Epithelial cell of proximal tubule (primary cell): ENCODE measurements around the gene ROR2. TPM values are rescaled to one million over a fixed set of nuclear protein-coding genes. Genes with fewer than 3 reads are reported as not detected.
A peak's percentile ranks its signal among the peaks of the same experiment; 100 is the strongest.

Source experiments
- DNase-seq: peaks from one replicate; pipeline ENCODE4 v3.0.0-alpha.2; 2011; ENCODE audit warnings: low read depth
- H3K4me3 ChIP-seq: 2 replicates; pipeline ENCODE4 v1.5.1; 2011; ENCODE audit warnings: low read depth, mild to moderate bottlenecking, low read length
- total RNA-seq: library from RNA; depleted of rRNA; stranded (reverse); fragments of >200 nt; gene quantifications from 2 replicates; pipeline ENCODE4 v1.2.3, GENCODE V29; 2015
- TF ChIP-seq, protein P1 (sequence below): conservative IDR thresholded peaks from 2 replicates; pipeline ENCODE4 v1.5.1; 2012; ENCODE audit warnings: low read depth, mild to moderate bottlenecking, low read length

The ROR2 gene
- total RNA-seq, 1 donor from 2014 or later: 3.1 TPM

DNA sequence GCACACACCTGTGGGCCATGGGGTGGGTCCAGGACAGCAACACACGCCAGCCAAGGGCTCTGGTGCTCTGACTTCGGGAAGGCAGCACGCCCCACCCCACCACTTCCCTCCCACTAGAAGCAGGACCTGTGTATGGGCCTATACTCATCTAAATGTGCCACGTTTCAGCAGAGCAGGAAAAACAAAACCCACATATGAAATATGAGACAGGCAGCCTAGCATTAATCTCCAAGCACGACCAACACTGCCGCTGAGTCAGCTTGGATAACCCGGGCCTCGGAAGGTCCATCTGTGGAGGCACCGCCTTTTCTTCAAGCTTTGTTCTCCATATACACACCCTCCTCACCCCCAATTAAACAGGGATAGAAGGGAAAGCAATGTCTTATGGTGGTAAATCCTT, 203.1 kb downstream of the ROR2 start:
- TF ChIP-seq, protein P1, sequence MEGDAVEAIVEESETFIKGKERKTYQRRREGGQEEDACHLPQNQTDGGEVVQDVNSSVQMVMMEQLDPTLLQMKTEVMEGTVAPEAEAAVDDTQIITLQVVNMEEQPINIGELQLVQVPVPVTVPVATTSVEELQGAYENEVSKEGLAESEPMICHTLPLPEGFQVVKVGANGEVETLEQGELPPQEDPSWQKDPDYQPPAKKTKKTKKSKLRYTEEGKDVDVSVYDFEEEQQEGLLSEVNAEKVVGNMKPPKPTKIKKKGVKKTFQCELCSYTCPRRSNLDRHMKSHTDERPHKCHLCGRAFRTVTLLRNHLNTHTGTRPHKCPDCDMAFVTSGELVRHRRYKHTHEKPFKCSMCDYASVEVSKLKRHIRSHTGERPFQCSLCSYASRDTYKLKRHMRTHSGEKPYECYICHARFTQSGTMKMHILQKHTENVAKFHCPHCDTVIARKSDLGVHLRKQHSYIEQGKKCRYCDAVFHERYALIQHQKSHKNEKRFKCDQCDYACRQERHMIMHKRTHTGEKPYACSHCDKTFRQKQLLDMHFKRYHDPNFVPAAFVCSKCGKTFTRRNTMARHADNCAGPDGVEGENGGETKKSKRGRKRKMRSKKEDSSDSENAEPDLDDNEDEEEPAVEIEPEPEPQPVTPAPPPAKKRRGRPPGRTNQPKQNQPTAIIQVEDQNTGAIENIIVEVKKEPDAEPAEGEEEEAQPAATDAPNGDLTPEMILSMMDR: no peak
- no peak overlapping the region for H3K4me3 ChIP-seq
- no peak for DNase-seq

DNA sequence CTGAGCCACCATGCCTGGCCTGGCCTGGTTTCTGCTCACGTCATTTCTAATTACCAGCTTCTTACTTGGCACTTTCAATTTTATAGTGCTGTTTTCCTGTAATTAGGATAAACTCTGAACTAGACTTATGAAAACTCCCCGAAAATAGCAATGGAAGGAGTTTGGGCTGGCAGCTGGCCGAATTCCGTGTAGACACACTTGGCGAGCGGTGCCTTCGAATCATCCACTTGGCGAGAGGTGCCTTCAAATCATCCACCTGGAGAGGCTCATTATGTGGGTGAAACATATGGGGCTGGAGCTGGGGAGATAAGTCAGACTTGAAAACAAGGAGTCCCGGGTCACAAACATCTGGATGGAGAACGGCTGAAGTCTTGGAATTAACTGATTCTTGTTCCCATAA, 203.7 kb downstream of the ROR2 start:
- TF ChIP-seq, protein P1: no peak
- no peak overlapping the region for H3K4me3 ChIP-seq
- DNase-seq: no peak

DNA sequence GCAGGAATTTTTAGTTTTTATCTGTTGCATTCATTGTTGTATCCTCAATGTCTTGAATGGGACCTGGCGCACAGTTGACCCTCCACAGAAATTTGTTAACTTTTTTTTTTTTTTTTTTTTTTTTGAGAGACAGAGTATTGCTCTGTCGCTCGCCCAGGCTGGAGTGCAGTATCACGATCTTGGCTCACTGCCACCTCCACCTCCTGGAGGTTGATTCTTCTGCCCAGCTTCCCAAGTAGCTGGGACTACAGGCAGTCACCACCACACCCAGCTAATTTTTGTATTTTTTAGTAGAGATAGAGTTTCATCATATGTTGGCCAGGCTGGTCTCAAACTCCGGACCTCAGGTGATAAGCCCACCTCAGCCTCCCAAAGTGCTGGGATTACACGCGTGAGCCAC, 205.9 kb downstream of the ROR2 start:
- TF ChIP-seq, protein P1: no peak
- no peak overlapping the region for H3K4me3 ChIP-seq
- no peak for DNase-seq

DNA sequence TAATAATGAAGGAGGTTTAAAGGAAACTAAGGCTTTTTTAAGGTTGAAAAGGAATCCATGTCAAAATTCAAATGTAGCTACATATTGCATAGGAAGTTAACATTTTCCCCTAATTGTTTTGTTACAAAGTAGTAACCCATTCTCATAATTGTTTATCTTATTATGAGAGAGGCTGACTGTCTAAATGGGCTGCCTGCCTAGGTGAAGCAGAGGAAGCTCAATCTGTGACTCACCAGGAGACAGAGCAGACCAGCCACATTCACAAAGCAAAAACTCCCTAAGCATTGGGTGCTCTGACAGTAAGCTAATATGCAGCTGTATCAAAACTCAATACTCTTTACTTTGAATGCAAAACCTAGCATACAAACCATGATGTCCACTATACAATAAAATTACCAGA, 208.5 kb downstream of the ROR2 start:
- H3K4me3 ChIP-seq: no peak overlapping the region
- no peak for DNase-seq
- TF ChIP-seq, protein P1: no peak

DNA sequence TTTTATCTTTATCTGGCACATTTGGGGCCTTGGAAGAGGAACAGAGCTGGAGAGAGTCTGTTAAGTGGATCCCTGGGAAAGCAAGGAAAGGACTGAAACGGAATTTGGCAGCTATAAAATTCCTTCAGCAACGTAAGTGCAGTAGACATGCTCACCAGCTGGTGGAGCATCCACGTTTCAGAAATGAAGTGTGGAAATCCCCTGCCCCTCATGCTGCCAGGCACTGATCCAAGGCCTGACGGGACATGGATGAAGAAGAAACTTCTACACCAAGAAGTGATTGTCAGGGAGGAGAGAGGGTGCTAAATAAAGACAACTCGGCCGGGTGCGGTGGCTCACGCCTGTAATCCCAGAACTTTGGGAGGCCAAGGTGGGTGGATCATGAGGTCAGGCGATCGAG, 209.3 kb downstream of the ROR2 start:
- TF ChIP-seq, protein P1: peak; percentile 48
- H3K4me3 ChIP-seq: no peak overlapping the region
- DNase-seq: peak; percentile 41

DNA sequence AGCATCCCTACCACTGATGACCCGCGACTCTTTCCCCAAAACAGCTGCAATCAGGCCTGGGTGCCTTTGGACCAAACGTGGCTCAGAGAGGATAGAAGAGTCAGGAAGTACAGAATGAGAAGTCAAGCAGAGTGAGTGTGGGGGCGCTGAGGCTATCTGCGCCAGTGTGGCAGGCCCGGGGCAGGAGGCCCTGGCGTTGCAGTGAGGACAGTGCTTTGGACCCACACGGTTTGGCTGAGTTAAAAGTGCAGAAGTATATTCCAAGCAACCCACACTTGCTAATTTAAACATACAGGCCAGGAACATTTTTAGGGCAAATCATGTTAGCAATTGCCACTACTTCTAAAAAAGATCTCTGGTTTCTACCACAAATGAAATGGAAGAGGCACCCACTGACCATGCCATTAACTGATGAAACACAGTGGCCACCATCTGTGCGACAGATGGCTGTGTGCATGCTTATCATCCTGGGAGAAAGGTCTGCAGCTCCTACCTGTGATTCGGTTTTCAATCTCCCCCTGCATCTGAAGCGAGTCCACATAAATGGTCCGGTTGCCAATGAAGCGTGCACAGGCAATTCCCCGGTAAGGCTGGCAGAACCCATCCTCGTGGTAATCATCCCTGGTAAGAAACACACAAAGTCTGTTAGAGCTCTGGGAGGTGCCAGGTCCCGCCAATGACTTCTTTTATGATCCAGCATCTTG, 213.0 kb downstream of the ROR2 start:
- no peak for DNase-seq
- TF ChIP-seq, protein P1: no peak
- no peak overlapping the region for H3K4me3 ChIP-seq

DNA sequence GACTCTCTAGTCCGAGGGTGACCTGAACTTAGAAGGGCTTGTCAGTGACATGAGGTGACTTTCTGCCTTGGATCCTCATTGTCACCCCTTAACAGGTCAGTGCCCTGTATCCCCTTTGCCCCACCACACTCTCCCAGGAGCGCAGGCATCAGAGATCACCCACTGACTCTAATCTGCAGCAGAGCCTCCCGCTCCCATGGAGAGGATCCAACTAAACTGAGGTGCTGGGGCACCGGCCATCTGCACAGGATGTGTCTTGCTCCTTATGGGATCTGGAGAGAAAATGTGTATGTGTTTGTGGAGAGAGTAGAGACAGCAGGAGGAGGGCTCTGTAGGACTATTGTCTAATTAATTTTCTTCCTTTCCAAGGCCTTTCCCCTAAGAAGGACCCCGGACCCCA, 213.7 kb downstream of the ROR2 start:
- no peak overlapping the region for H3K4me3 ChIP-seq
- DNase-seq: no peak
- TF ChIP-seq, protein P1: no peak
